ENCODE measurements around the gene TMIGD2.
"Not testable (repeated sequence)": the region's sequence is repeated elsewhere in the genome, so short reads cannot be mapped to it uniquely, and the experiment has no call there.

TMIGD2 gene

DNA sequence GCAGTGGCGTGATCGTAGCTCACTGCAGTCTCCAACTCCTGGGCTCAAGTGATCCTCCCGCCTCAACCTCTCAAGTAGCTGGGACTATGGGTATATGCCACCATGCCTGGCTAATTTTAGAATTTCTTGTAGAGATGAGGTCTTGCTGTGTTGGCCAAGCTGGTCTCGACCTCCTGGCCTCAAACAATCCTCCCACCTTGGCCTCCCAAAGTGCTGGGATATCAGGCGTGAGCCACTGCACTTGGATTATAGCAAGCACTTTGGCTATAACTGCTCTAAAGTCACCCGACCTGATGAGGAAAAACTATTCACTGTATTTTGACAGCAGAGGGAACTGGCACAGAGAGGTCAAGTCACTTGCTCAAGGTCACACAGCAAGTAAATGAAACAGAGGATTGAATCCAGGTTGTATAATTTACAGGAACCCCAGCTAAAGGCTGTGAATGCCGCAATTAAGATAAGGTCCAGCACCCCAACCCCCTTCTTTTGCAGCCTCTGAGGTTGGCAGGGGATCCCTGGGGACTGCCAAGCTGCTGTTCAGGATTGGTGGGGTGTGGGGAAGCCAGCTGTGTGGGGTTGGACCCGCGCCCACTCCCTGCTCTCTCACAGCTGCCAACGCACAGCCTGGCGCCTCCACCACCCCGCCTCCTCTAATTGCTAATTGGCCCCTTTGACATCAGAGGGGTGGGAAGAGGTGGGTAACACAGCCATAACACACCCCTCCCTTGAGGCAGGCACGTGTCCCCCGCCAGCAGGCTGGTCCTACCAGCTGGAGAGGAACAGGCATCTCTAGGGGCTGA, 6.0 kb downstream of the TMIGD2 start:
- DNase-seq (ENCODE audit: low read depth) = no peak

DNA sequence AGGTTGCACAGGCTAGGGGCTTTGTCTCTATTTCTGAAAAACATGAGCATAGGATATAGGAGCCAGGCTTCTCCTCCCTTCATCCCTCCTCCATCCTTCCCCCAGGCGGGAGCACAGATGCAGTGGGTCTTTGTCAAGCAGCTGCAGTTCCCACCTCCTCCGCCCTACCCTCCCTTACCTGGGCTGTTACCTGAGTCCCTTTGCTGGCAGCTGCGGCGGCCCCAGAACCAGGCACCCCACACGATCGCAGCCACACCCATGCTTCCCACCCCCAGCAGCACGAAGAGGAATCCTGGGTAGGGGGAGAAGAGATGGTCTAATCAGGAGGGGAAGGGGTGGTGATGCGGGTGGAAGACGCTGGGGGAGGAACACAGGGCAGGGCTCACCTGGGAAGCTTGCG, 7.8 kb downstream of the TMIGD2 start:
- DNase-seq (ENCODE audit: low read depth) = no peak

DNA sequence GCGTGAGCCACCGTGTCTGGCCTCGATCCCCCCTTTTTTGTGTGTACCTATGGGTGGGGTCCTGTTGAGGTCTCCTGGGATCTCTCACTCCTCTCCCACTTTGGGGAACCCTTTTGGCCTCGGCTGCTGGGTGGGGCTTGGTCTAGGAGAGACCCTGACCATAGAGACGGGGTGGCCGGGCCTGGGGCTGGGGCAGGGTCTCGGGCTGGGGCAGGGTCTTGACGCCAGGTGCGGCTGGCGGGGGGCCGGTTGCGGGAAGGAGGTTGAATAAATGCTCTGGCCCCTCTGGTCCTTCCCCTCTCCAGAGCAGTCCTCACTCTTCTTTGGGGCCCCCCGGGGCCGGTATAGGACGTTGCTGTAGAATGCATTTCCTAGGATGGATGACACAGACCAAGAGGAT, 9.7 kb downstream of the TMIGD2 start:
- DNase-seq (ENCODE audit: low read depth) = no peak

DNA sequence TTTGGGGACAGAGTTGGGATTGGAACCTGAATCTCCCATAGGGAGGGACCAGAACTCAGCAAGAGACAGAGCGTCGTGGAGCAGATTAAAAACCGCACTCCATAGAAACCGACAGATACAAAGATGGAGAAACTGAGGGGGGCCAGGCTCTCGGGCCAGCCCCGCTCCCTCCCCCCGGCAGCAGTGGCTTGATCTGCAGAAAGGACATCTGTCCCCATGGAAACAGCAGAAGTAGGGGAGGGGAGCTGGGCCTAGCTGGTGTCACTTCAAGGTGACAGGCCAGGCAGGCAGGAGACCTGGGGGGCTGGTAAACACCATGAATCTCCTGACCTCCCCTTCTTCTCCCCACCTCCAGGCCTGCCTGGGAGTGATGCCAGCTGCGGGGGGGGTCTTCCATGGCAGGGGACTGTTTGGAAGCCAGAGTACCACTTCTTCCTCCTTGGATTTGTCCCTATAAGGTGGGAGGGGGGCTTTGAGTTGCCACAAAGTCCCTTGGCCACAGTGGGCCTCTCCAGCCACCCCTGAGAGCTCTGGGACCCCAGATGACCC, 10.9 kb downstream of the TMIGD2 start:
- no peak for DNase-seq (ENCODE audit: low read depth)

DNA sequence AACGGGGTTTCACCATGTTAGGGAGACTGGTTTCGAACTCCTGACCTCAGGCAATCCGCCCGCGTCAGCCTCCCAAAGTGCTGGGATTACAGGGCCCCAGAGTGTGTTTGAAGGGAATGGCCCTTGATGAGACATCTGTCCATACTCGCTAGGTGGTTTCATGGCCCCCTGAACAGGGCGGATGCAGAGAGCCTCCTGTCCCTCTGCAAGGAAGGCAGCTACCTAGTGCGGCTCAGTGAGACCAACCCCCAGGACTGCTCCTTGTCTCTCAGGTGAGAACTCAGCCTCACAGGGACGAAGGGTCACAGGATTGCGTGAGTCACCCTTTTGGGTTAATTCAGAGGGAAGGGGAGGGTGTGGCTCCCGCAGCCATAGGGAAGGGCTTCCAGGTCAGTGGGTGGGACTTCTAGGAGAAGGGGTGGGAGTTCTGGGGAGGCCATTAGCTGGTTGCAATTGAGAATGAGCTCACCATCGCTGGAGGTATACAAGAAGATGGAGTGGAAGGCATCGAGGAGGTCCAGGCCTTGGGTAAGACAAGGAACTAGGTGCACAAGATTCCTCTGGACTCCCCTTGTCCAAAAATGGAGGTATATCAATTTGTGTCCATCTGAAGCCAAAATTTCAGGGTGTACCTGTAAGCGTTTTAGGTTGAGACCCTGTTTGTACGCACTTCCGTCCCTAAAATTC, 14.0 kb downstream of the TMIGD2 start:
- no peak for DNase-seq (ENCODE audit: low read depth)

DNA sequence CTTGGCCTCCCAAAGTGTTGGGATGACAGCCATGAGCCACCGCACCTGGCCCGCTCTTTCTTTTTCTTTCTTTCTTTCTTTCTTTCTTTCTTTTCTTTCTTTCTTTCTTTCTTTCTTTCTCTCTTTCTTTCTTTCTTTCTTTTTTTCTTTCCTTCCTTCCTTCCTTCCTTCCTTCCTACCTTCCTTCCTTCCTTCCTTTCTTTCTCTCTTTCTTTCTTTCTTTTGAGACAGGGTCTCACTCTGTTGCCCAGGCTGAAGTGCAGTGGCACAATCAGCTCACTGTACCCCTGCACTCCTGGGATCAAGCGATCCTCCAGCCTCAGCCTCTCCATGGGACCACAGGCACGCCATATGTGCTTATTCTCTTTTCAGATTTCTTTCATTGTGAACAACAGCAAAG, 16.0 kb downstream of the TMIGD2 start:
- not testable (repeated sequence) for DNase-seq (ENCODE audit: low read depth)

DNA sequence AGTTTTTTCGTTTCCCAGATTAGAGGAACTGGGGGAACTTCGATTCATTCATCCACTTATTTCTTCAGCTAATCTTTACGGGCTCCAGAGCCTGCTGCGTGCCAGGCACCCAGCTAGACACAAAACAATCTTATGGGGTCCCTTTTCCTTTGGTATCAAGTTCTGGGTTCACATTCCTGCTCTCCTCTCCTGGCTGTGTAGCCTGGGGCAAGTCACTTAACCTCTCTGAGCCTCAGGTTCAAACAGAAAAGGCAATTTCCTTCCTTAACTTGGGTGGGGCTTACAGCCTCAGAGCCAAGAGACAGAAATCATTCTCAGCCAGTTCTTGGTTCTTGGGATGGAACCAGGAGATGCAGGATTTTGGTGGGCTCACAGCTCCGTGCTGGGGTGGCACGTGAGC, 17.2 kb downstream of the TMIGD2 start:
- DNase-seq (ENCODE audit: low read depth) = no peak

DNA sequence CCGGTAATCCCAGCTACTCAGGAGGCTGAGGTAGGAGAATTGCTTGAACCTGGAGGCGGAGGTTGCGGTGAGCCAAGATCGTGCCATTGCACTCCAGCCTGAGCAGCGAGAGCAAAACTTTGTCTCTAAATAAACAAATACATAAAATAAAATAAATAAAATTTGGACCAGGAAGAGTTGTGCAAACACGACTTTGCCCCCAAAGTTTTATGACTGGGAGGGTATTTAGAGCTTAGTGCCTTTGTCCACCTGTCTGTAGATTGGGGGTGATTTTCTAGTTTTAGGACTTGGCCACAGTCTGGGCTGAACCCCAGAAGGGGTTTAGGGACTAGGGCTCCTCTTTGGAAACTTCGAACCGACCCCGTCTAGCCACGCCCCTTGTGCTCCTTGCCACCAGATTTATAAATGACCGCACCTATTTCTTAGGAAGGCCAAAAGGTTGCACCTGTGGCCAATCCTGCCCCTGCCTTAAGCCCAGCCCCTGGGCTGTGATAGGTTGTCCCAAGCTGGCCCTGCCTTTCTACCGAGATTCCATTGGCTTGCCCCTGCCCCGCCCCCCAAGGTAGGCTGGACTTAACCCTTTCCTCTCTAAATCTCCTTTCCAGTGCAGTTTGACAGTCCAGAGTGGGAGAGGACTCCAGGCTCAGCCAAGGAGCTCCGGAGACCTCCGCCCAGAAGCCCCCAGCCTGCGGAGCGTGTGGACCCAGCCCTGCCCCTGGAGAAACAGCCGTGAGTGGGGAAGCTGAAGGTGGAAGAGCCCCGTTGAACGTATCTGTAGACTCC, 17.8 kb downstream of the TMIGD2 start:
- DNase-seq (ENCODE audit: low read depth) = no peak

DNA sequence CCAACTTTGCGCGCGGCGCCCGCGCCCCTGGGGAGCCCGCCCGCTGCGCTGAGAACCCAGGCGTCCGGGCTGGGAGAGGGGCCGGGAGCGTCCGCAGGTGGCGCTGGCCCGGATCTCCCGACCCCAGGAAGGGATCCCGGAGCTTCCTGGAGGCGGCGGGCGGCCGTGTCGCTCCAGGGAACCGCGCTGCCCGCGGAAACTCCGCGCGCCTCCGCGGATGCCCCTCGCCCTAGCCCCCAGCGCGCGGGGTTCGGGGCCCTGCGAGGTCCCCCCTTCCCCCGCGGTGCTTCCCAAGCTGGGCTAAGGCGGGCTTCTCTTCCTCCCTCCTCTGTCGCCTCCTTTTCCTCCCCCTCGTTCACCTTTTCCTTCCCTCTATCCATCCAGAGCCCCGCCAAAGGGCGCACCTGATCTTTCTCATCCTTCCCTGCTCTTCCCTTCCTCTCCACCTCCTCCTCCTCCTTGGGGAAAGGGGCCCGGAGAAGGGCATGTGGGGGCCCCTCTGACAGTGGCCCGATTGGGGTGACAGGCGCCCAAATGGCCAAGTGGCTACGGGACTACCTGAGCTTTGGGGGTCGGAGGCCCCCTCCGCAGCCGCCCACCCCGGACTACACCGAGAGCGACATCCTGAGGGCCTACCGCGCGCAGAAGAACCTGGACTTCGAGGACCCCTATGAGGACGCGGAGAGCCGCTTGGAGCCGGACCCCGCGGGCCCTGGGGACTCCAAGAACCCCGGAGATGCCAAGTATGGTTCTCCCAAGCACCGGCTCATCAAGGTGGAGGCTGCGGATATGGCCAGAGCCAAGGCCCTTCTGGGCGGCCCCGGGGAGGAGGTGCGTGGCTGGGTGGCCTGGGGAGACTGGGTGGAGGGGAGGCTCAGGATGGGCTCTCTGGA, 22.4 kb downstream of the TMIGD2 start:
- DNase-seq (ENCODE audit: low read depth) = no peak

DNA sequence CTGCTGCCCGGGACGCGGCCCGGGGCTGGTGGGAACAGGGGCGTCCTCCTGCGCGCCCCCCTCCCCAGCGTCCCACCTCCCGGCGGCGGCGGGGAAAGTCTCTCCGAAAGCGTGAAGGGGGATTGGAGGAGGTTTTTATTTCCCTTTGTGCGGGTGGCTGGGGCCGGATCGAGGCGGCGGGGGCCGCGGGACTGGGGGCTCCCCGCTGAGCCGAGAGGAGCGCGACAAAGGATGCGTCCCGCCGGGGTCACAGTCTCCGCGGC, 23.0 kb downstream of the TMIGD2 start:
- DNase-seq (ENCODE audit: low read depth) = no peak

DNA sequence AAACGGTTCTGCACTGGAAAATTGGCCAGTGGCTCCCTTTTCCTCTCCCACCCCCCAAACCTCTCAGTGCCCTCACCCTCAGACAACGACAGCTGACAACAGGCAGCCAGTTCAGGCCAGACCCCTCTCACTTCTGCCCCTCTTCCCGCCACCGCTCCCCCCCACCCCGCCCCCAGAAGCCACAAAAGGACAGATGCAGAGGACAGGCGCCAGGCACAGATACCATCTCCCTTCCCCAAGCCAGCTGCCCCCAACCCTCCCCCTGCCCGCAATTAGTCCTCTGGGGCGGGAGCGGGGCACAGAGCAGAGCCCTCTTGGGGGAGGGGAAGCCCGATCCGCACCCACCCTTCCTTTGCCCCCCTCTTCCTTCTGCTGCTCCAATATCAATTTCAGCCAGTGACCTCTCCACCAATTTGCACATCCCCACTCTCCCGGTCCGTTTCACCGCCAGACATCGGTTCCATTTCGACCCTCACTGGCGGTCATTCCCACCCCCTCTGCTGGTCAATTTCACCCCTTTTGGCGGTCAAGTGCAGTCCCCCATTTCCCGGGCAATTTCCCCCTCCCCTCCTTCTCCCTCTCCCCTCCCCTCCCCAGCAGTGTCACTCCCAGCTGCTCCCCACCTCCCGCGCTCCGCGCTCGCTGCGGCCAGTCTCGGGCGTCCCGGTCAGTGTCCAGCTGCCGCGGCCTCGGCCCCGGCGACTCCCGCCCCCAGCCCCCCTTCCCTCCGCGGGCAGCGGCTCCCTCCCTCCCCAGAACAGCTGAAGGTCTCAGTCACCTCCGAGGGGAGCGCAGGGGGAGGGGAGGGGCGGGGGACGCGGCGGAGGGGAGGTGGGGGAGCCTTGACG, 23.5 kb downstream of the TMIGD2 start, which contains the start of gene SHD:
Gene SHD (plus strand): TSS at position 848 of the 848 bp plus-strand sequence. CDS start 798 bp downstream, outside the sequence.
- DNase-seq (ENCODE audit: low read depth) = no peak

DNA sequence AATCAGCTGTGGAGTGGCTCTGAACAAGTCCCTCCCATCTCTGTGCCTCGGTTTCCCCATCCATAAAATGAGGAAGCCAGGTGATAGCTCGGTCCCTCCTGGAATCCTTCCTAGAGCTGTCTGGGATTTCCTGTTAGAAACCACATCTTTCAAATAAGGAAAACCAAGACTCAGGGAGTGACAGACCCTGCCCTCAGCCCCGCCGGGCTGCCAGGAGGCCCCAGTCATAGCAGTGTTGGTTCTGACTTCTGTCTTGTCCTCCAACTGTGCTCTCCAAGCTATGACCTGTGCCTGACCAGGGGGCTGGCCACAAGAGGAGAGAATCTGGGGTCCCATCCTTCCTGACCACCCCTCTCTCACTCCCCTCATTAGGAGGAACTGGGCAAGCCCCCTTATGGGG, 24.2 kb downstream of the TMIGD2 start:
- no peak for DNase-seq (ENCODE audit: low read depth)

DNA sequence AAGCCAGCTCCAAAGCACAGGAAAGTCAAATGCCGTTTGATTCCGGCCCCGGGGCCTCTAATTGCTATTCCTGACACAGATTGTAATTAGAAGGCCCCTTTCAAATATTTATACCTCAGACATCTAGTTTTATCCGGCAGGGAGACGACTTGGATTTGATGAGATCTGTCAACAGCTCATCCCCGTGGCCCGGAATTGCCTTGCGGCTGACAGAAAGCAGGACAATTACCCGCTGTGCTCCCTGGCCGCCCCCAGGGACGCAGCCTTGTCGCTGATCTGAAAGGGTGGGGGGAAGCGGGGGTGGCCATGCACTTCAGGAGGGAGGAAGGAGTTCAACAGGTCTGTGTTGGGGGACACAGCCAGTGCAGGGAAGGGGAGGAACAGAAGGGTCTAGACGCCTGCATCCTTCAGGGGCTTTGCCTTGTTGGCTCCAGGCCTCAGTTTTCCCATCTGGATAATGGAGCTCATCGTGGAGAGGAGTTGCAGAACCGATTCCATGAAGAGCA, 24.9 kb downstream of the TMIGD2 start:
- DNase-seq (ENCODE audit: low read depth) = no peak

DNA sequence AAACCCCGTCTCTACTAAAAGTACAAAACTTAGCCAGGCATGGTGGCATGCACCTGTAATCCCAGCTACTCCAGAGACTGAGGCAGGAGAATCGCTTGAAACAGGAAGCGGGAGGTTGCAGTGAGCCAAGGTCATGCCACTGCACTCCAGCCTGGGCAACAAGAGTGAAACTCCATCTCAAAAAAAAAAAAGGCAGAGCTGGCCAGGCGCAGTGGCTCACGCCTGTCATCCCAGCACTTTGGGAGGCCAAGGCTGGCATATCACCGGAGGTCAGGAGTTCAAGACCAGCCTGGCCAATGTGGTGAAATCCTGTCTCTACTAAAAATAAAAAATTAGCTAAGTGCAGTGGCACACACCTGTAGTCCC, 27.9 kb downstream of the TMIGD2 start:
- not testable (repeated sequence) for DNase-seq (ENCODE audit: low read depth)

DNA sequence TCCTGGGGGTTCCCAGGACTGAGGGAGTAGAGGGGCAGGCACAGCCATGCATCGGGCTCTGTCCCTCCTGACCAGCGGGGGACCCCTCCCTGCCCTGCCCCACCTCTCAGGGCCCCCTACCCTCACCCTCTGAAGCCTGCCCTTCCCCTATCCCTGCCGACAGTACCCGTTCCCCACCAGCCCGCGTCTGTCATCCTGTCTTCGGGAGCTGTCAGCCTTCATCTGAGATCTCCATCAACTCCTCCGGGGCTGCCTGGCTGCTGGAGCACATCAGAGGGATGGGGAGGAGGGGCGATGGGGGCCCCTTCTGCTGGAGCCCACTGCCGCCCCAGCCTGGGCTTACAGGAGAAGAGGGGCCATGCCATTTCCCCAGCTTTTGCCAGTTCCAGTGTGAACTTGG, 29.3 kb downstream of the TMIGD2 start:
- no peak for DNase-seq (ENCODE audit: low read depth)

DNA sequence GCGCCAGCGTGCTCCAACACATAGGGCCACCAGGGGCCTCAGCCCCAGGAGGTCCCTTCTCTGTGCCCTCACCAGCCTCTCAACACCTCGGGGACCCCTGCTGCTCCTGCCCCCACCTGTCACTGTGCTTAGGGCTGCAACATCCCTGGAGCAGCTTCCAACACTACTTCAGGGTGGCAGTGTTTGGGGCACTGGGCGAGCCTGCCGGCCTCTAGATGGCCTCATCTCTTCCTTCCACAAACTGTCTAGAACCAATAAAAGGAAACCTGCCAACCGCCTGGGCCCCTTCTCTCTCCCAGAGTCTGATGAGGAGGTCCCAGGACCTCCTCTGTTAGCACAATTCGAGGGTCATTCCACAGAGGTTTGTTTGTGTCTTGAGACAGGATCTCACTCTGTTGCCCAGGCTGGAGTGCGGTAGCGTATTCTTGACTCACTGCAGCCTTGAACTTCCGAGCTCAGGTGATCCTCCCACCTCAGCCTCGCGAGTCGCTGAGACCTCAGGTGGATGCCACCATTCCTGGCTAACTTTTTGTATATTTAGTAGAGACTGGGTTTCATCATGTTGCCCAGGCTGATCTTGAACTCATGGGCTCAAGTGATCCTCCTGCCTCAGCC, 33.3 kb downstream of the TMIGD2 start:
- DNase-seq (ENCODE audit: low read depth) = no peak

DNA sequence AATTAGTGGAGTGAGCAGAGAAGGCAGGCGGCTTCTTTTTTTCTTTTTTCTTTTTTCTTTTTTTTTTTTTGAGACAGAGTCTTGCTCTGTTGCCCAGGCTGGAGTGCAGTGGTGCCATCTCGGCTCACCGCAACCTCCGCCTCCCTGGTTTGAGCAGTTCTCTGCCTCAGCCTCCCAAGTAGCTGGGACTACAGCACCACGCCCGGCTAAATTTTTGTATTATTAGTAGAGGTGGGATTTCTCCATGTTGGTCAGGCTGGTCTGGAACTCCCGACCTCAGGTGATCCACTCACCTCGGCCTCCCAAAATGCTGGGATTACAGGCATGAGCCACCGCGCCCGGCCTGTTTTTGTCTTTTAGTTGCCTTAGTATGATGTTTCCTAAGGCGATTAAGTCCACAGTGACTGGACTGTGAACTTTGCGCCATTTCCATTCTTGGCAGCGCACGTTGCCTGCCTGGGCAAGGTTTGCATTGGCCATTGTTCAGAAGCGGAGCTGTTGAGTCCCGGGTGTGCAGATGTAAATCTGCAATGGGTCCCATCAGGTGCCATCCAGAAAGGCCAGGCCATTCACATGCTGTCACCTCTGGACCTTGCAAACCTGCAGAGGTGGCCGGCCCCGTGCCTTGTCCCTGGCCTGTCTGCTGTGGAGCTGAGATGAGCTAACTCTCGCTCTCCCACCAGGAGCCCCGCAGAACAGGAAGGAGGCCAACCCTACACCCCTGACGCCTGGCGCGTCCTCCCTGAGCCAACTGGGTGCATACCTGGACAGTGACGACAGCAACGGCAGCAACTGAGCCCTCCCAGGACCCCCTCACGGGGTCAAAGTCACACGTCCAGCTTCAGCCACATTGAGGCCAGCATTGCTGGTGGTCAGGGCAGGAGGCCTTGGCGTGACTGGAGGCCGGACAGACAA, 34.0 kb downstream of the TMIGD2 start:
- DNase-seq (ENCODE audit: low read depth) = no peak

DNA sequence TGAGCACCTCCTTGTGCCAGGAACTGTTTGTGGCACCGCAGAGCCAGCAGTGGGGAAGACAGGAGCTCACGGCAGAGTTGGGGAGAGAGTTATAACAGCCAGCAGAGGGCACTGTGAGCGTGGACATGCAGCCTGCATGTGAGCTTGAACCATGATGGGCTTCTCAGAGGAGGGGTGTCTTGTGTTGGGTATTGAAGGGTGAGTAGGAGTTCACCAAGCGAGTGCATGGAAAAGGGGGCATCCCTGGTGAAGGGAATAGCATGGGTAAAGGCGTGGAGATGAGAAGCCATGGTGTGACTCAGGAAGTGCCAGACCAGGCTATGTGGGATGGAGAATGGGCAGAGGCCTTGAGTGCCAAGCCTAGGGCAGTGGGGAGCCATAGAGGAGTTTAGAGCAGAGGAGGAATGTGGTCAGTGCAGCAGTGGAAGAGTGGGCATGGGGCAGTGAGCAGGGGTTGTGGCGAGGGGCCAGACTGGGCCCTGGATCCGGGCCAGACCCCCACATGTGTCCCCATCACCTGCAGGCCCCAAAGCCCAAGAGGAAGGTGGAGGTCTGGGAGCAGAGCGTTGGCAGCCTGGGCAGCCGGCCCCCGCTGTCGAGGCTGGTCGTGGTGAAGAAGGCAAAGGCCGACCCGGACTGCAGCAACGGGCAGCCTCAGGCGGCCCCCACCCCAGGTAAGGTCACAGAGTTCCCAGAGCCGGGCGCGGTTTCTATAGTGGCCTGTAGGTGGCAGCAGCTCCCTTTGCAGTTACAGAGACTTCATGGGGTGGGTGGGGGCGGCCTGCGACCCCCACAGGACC, 34.9 kb downstream of the TMIGD2 start:
- DNase-seq (ENCODE audit: low read depth) = peak; percentile 40

All from stimulated activated CD4-positive, alpha-beta T cell treated with anti-CD3 and anti-CD28 coated beads, Interleukin-2, amount 100 ng/mL, for 4 hours (primary cell).